Stomach (tissue), 9 donors: Measurements from ENCODE around the gene PARVG. TPM values are rescaled to one million over a fixed set of nuclear protein-coding genes. Genes with fewer than 3 reads are reported as not detected.

ENCODE experiments used
- DNase-seq, 2 donors: peaks; one replicate each; pipeline versions ENCODE4 v3.0.0 to v3.0.0-alpha.2; 2013 to 2019
- H3K27ac ChIP-seq, 5 donors: fragments of 200-600 bp in 4 of 5; sonication (generic) in 4 of 5; one replicate each; pipeline ENCODE4 v1.5.1; 2013 to 2019; ENCODE audit warnings: mild to moderate bottlenecking in 1 of 5, moderate library complexity in 1 of 5
- H3K27me3 ChIP-seq, 3 donors: fragments of 200-600 bp; sonication (generic); one replicate each; pipeline ENCODE4 v1.5.1; 2017 to 2019; ENCODE audit warnings: mixed run types in 1 of 3
- H3K36me3 ChIP-seq, 4 donors: fragments of 200-600 bp; sonication (generic); 1 replicate in 3 of 4; 2 replicates in 1 of 4; pipeline ENCODE4 v1.5.1; 2016 to 2019
- H3K4me1 ChIP-seq, 4 donors: fragments of 200-600 bp; sonication (generic); one replicate each; pipeline ENCODE4 v1.5.1; 2016 to 2019
- H3K4me3 ChIP-seq, 4 donors: fragments of 200-600 bp; sonication (generic) in 3 of 4; one replicate each; pipeline ENCODE4 v1.5.1; 2016 to 2019; ENCODE audit warnings: mild to moderate bottlenecking in 1 of 4
- H3K9me3 ChIP-seq, 4 donors: fragments of 200-600 bp; sonication (generic); one replicate each; pipeline ENCODE4 v1.5.1; 2016 to 2019
- CTCF ChIP-seq, 7 experiments: fragments of 450-650 bp in 4 of 7; fragments of 200-600 bp in 3 of 7; sonication (generic) in 3 of 7; IDR thresholded peaks; one replicate each; pipeline ENCODE4 v1.5.1; 2016 to 2019; ENCODE audit warnings: antibody characterized with exemption in 7 of 7, control low read depth in 2 of 7, mild to moderate bottlenecking in 1 of 7
- EP300 ChIP-seq: sonication (generic); formaldehyde crosslinking; IDR thresholded peaks from one replicate; pipeline ENCODE4 v1.6.1; 2017; ENCODE audit warnings: antibody characterized with exemption
- POLR2A ChIP-seq, 4 donors: fragments of 450-650 bp; IDR thresholded peaks; one replicate each; pipeline ENCODE4 v1.6.1; 2016; ENCODE audit warnings: antibody characterized with exemption in 4 of 4, control low read depth in 2 of 4, mild to moderate bottlenecking in 1 of 4, moderate library complexity in 1 of 4
- POLR2AphosphoS5 ChIP-seq, 3 donors: sonication (generic); formaldehyde crosslinking; IDR thresholded peaks; one replicate each; pipeline ENCODE4 v1.6.1; 2016; ENCODE audit warnings: antibody characterized with exemption in 3 of 3
- WGBS, 5 donors: extraction: QIAGEN DNeasy Blood & Tissue Kit in 3 of 5; methylation state at CpG; one replicate each; pipeline versions ENCODE4 v1.1.5 to v1.1.7; 2013 to 2018; 5-methylcytosine and 5-hydroxymethylcytosine counted together
- intact Hi-C: fragments of 100-400 bp; cut with DNase I; formaldehyde crosslinking; loops from one replicate; pipeline ENCODE4 v1.15.1; 2023; ENCODE audit warnings: low total_unique reads
- polyA plus RNA-seq, 3 donors: library from polyadenylated mRNA; stranded (reverse); fragments of 200-250 nt; gene quantifications; one replicate each; pipeline ENCODE4 v1.2.3, GENCODE V29; 2013
- total RNA-seq, 5 donors: library from RNA; depleted of rRNA; stranded (reverse); fragments of >200 nt; gene quantifications; one replicate each; pipeline versions ENCODE4 v1.1.0 to v1.2.3, GENCODE V29; 2014 to 2016
- donor health status: healthy with polysubstance abuse.
- donor health status: Bipolar disorder and iron deficiency.
- donor health status: healthy.

Gene PARVG
- total and polyA plus RNA-seq, 8 donors, result 5.7 to 78.2 (median 16.7) TPM

DNA sequence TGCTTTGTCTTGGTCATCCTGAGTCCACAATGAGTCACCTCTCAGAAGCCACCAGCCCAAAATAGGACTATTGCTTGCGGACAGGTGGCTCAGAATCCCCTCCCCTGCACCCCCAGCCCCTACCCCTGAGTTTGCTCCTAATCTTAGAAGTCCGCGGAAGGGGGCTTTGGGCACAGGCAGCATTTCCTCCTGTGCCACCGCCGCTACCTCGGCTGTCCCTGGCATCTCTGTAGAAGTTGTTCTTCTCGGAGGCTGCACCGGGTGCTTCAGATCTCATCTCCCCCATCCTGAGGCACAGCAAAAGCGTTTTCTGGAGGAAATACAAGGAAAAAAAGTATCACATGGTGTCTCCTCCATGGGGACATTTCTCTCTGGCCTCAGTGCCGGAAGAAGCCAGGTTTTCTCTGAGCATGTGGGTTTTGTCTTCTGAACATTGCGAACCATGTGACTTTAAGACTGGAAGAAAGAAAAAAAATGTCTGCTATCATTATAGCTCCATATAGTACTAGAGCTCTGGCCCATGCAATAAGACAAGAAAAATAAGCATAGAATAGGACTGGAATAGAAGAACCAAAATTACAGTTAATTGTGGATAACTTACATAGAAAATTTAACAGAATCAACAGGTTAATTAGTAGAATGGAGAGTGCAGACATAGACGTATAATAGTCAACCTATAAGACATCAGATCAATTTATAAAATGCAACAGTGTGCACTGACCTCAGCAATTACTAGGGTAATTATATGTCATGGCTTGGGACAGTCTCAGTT is 68.8 kb downstream of the PARVG start:
- Histone ChIP-seq H3K27ac (no peak overlapping the region), H3K36me3 (no peaks in the 10 kb centered on the region), H3K9me3 (peaks cover 2 to 21% (median 18%) of the 10 kb centered on the region in 4 donors), H3K4me3 (no peak overlapping the region), H3K4me1 (no peaks in the 10 kb centered on the region), H3K27me3 (peaks cover 0 to 6% (median 0%) of the 10 kb centered on the region in 3 donors)
- TF ChIP-seq CTCF (IDR thresholded peaks at IDR 0.05) (no peak), EP300 (no peak), POLR2A (IDR thresholded peaks at IDR 0.05) (no peak), POLR2AphosphoS5 (IDR thresholded peaks at IDR 0.05) (no peak)
- peak in 1 of 2 donors; percentile 2 for DNase-seq
- intact Hi-C loops, result no loop called here
- 71 to 93% (median 89%) methylated on average over 10 to 12 of the region's 12 CpGs for WGBS, 5 donors

DNA sequence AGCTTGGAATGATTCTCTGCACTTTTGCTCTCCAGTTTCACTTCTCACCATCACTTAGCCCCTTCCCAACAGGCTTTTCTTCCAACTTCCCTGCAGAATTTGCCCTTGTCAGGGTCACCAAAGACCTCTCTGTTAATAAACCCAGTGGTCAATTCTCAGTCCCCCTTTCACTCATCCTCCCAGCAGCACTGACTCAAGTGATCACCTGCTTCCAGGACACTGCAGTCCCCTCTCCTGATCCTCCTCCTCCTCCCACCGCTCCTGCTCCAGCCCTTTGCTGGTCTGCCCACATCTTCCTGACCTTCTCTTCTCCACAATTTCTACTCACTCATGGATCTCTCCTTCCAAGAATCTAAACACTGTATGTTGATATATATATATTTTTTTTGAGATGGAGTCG is 74.1 kb downstream of the PARVG start:
- H3K4me3 ChIP-seq, result no peak overlapping the region
- TF ChIP-seq POLR2AphosphoS5 (IDR thresholded peaks at IDR 0.05) (no peak), EP300 (no peak), POLR2A (IDR thresholded peaks at IDR 0.05) (no peak), CTCF (IDR thresholded peaks at IDR 0.05) (no peak)
- H3K36me3 ChIP-seq, result no peaks in the 10 kb centered on the region
- H3K9me3 ChIP-seq, result peaks cover 0 to 11% (median 10%) of the 10 kb centered on the region in 4 donors
- no peaks in the 10 kb centered on the region for H3K4me1 ChIP-seq
- peak in 1 of 2 donors; percentile 1 for DNase-seq
- no peak overlapping the region for H3K27ac ChIP-seq
- H3K27me3 ChIP-seq, result peaks cover 0 to 13% (median 0%) of the 10 kb centered on the region in 3 donors
- intact Hi-C loops, result no loop called here
- WGBS, 5 donors, result 76 to 94% (median 80%) methylated on average over 2 of the region's 2 CpGs

DNA sequence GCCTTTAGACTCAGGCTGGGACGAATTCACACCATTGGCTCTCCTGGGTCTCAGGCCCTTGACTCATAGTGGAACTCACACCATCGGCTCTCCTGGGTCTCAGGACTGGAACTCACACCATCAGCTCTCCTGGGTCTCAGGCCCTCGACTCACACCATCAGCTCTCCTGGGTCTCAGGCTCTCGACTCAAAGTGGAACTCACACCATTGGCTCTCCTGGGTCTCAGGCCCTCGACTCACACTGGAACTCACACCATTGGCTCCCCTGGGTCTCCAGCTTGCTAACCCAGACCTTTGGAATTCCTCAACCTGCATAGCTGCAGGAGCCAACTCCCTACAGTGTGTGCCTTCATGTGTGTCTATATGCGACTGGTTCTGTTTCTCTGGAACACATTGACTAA is 75.4 kb downstream of the PARVG start:
- Histone ChIP-seq H3K36me3 (no peaks in the 10 kb centered on the region), H3K4me3 (no peak overlapping the region), H3K27me3 (peaks cover 0 to 13% (median 0%) of the 10 kb centered on the region in 3 donors), H3K27ac (no peak overlapping the region), H3K4me1 (no peaks in the 10 kb centered on the region), H3K9me3 (no peaks in the 10 kb centered on the region)
- no peak for TF ChIP-seq POLR2AphosphoS5 (IDR thresholded peaks at IDR 0.05)
- no peak for TF ChIP-seq POLR2A (IDR thresholded peaks at IDR 0.05)
- TF ChIP-seq CTCF (IDR thresholded peaks at IDR 0.05), result no peak
- DNase-seq, result no peak
- 74 to 89% (median 80%) methylated on average over 6 of the region's 6 CpGs for WGBS, 5 donors
- intact Hi-C loops, result no loop called here

DNA sequence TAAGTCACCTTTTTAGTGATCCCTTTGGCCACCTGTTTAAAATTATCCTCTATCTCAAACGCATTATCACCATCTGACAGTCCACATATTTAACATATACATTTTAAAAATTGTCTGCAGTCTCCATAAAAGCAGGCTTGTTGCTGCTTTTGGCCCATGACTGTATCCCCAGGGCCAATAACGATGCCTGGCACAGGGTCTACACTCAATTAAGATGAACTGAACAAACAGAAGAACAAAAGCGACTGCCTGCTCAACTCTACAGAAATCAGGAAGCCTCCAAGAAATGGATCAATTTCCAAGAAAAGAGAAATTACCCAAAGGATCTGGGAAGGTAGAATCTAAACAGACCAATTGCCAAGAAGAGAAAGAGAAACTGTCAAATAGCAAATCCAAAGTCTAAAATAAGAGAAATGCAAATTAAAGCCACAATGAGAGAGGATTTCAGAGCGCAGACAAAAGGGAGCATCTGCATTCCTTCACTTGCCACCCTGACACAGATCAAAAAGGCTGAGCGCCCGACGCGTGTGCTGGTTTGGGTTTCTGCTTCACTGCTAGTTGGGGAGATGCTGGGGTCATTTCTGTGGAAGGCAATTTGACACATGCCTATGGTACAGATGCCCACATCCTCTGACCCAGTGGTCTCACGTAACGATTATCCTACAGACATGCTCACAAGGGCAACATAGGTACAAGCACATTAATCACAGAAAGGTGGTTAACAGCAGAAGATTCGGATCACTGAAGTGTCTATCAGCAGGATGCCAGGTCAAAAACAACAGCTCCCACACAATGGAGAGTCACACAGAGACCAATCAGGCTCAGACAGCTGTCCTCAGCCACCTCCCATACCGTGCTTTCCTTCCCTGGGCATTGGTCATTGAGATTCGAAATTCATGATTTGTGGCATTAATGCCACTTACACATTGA is 76.1 kb downstream of the PARVG start:
- no peak overlapping the region for H3K4me3 ChIP-seq
- peaks cover 0 to 13% (median 0%) of the 10 kb centered on the region in 3 donors for H3K27me3 ChIP-seq
- no peaks in the 10 kb centered on the region for H3K9me3 ChIP-seq
- intact Hi-C loops, result no loop called here
- peak in 1 of 2 donors; percentile 2 for DNase-seq
- H3K36me3 ChIP-seq, result no peaks in the 10 kb centered on the region
- no peaks in the 10 kb centered on the region for H3K4me1 ChIP-seq
- 59 to 74% (median 64%) methylated on average over 13 of the region's 13 CpGs for WGBS, 5 donors
- no peak overlapping the region for H3K27ac ChIP-seq
- TF ChIP-seq POLR2A (IDR thresholded peaks at IDR 0.05), result no peak
- no peak for TF ChIP-seq CTCF (IDR thresholded peaks at IDR 0.05)
- TF ChIP-seq POLR2AphosphoS5 (IDR thresholded peaks at IDR 0.05), result no peak
- no peak for TF ChIP-seq EP300
